ENCODE measurements around the gene SLC5A9.

Gene SLC5A9

DNA sequence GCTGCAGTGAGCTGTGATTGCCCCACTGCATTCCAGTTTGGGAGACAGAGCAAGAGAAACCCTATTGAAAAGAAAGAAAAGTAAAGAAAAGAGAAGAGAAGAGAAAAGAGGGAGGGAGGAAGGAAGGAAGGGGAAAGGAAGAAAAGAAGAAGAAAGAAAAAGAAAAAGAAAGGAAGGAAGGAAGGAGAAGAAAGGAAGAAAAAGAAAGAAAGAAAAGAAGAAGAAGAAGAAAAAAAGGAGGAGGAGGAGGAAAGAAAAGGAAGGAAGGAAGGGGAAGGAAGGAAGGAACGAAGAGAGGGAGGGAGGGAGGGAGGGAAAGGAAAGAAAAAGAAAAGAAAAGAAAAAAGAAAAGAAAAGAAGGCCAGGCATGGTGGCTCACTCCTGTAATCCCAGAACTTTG, 10.2 kb downstream of the SLC5A9 start:
- Mint-ChIP-seq H3K36me3 (ENCODE audit: insufficient read depth) (no peaks in the 10 kb centered on the region), H3K4me1 (no peaks in the 10 kb centered on the region), H3K4me3 (no peak overlapping the region), H3K27me3 (no peaks in the 10 kb centered on the region), H3K9me3 (no peaks in the 10 kb centered on the region), H3K27ac (ENCODE audit: low read depth) (peak overlapping the region; percentile 3)
- ATAC-seq (replicated peaks; ENCODE audit: extremely low read depth, poor library complexity, severe bottlenecking) (no peak), DNase-seq (ENCODE audit: low spot score in 2 of 2) (no peak)

DNA sequence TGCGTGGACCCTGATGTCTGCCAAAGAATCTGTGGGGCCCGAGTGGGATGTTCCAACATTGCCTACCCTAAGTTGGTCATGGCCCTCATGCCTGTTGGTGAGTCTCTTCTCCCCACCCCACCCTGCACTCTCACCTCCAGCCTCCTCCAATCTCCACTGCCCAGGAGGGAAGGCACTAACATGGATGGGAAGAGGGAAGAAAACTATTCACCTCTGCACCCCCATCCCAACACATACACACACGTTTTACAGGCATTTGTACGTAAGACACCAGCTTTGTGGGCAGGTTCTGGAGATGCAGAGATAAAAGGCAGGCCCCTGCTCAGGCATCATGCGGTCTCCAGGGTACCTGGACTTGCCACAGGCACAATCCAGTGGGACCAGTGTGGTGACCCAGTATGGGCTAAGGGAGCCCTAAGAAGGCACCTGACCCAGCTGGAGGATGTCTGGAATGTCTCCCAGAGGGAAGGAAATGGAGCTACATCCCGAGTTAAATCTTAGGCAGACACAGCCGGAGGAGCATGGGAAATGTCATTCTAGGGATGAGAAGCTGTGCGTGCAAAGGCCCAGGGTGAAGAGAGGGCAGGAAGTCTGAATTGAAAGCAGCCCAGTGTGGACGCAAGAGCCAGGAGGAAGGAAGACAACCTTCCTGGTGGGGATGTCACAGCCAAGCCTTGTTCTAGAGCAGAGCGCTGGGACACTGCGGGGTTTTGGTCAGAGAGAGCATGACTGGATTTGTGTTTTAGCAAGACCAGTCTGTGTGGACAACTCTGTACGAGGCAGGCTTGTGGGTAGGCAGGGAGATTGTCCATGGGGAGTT, 11.4 kb downstream of the SLC5A9 start:
- Mint-ChIP-seq H3K36me3 (ENCODE audit: insufficient read depth) (no peaks in the 10 kb centered on the region), H3K4me3 (no peak overlapping the region), H3K27me3 (no peaks in the 10 kb centered on the region), H3K27ac (ENCODE audit: low read depth) (peak overlapping the region; percentile 37), H3K4me1 (no peaks in the 10 kb centered on the region), H3K9me3 (no peaks in the 10 kb centered on the region)
- no peak for ATAC-seq (replicated peaks; ENCODE audit: extremely low read depth, poor library complexity, severe bottlenecking)
- DNase-seq (ENCODE audit: low spot score in 2 of 2) = no peak

DNA sequence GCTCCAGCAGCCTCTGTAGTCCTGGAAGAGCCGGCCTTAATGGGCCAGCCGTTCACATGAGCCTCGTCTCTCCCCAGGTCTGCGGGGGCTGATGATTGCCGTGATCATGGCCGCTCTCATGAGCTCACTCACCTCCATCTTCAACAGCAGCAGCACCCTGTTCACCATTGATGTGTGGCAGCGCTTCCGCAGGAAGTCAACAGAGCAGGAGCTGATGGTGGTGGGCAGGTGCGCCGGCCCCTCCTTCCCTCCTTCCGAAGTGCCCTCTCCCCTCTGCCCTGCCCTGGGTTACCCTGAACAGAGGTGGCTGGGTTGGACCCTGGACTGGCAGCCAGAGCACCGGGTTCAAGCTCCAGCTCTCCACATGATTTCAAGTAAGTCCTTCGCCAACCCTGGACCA, 13.1 kb downstream of the SLC5A9 start:
- H3K27me3 Mint-ChIP-seq = no peaks in the 10 kb centered on the region
- no peak for ATAC-seq (replicated peaks; ENCODE audit: extremely low read depth, poor library complexity, severe bottlenecking)
- no peak for DNase-seq (ENCODE audit: low spot score in 2 of 2)
- no peaks in the 10 kb centered on the region for H3K4me1 Mint-ChIP-seq
- no peak overlapping the region for H3K27ac Mint-ChIP-seq (ENCODE audit: low read depth)
- H3K9me3 Mint-ChIP-seq = no peaks in the 10 kb centered on the region
- H3K4me3 Mint-ChIP-seq = no peak overlapping the region
- H3K36me3 Mint-ChIP-seq (ENCODE audit: insufficient read depth) = no peaks in the 10 kb centered on the region

DNA sequence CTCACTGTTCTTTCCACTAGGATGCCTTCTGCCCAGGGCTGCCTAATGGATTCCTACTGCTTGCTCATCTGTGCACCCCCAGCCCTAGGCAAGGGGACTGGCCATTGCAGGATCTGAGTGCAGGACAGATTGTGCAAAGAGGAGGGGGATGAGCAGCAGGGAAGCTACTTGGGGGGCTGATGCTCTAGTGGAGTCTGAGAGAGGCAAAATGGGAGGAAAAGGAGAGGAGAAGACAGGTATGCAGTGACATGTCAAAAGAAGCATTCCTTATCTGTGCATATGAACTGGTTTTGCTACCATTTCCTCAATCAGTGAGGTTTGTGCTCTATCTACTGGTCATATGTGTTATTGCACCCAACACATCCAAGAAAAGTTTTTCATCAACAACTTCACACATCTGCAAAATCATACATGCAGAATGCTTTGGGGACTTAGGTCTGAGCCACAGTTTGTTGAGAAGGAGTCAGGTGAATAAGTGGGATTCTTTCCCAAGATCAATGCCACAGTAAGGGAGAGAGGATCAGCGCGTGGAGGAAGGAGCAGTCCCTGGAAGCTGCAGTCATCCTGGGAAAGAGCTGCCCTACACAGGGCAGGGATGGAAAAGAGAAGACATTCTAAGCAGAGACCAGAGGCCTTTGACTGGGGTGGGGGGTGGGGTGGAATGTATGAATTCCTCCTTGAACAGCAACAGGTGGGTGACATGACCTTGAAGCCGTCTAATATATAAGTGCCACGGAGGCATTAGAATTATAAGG, 14.4 kb downstream of the SLC5A9 start:
- no peak overlapping the region for H3K4me3 Mint-ChIP-seq
- H3K27me3 Mint-ChIP-seq = no peaks in the 10 kb centered on the region
- DNase-seq (ENCODE audit: low spot score in 2 of 2) = no peak
- no peak for ATAC-seq (replicated peaks; ENCODE audit: extremely low read depth, poor library complexity, severe bottlenecking)
- H3K27ac Mint-ChIP-seq (ENCODE audit: low read depth) = no peak overlapping the region
- no peaks in the 10 kb centered on the region for H3K4me1 Mint-ChIP-seq
- H3K9me3 Mint-ChIP-seq = no peaks in the 10 kb centered on the region
- H3K36me3 Mint-ChIP-seq (ENCODE audit: insufficient read depth) = no peaks in the 10 kb centered on the region

DNA sequence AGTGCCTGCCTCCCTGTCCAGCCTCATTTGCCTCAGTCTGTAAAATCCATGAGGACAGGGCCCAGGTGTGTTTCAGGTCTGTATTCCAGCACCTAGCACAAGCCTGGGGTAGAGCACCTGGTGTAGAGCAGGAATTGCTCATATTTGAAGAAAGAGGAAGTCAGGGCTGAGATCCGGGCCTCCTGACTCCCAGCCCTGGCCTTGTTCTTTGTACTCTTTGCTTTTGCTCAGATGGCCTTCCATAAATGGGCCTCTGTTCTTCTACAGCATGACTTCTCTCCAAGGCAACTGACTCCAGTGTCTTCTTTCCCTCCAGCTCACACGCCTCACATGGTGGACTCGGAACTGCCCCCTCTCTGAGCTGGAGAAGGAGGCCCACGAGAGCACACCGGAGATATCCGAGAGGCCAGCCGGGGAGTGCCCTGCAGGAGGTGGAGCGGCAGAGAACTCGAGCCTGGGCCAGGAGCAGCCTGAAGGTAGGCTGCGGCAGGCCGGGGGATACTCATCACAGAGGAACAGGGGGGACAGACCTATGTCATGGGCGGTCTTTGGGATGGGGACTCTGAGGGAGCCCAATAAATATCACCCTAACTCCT, 19.7 kb downstream of the SLC5A9 start:
- Mint-ChIP-seq H3K27me3 (no peaks in the 10 kb centered on the region), H3K9me3 (no peaks in the 10 kb centered on the region), H3K4me3 (no peak overlapping the region), H3K36me3 (ENCODE audit: insufficient read depth) (no peaks in the 10 kb centered on the region), H3K27ac (ENCODE audit: low read depth) (no peak overlapping the region), H3K4me1 (no peaks in the 10 kb centered on the region)
- ATAC-seq (replicated peaks; ENCODE audit: extremely low read depth, poor library complexity, severe bottlenecking) (no peak), DNase-seq (ENCODE audit: low spot score in 2 of 2) (no peak)

DNA sequence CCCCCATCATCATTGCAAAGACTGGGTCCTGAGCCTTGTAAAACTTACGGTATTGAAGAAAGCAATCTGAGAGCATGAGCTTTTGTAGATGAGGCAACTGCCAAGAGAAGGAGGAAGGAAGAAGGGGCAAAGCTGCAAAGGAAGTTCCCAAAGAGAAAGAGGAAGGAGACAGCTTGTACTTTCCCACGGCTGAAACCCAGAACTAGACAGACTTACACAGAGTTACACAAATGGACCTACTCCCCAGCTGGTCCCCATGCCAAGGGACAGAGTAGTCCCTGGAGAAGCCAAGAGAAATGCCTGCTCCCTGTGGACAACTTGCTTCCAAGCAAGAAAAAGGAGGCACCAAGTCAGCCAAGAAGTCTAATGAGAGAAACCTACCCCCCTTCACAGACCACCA, 22.6 kb downstream of the SLC5A9 start:
- no peak for ATAC-seq (replicated peaks; ENCODE audit: extremely low read depth, poor library complexity, severe bottlenecking)
- Mint-ChIP-seq H3K27ac (ENCODE audit: low read depth) (no peak overlapping the region), H3K4me3 (no peak overlapping the region), H3K4me1 (no peaks in the 10 kb centered on the region), H3K9me3 (no peaks in the 10 kb centered on the region), H3K36me3 (ENCODE audit: insufficient read depth) (no peaks in the 10 kb centered on the region), H3K27me3 (peaks cover 15% of the 10 kb centered on the region)
- DNase-seq (ENCODE audit: low spot score in 2 of 2) = no peak

DNA sequence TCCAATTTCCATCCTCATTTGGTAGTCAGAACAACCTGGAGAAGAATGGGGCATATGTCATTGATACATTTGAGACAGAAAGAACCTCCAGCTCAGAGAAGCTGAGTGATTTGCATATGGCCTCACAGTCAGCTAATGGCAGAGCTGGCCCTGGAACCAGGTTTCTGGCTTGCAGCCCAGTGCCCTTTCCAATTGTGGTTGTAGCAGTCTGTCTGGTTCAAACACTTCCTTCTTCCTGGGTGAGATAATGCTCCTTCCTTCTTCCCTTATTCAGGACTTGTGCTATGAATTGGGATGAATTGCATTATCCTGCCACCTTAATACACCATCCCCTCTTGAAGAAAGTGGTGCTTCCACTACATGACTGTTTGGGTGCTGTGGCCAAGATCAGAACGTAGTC, 24.2 kb downstream of the SLC5A9 start:
- Mint-ChIP-seq H3K4me3 (no peak overlapping the region), H3K27ac (ENCODE audit: low read depth) (no peak overlapping the region)
- ATAC-seq (replicated peaks; ENCODE audit: extremely low read depth, poor library complexity, severe bottlenecking) = no peak

DNA sequence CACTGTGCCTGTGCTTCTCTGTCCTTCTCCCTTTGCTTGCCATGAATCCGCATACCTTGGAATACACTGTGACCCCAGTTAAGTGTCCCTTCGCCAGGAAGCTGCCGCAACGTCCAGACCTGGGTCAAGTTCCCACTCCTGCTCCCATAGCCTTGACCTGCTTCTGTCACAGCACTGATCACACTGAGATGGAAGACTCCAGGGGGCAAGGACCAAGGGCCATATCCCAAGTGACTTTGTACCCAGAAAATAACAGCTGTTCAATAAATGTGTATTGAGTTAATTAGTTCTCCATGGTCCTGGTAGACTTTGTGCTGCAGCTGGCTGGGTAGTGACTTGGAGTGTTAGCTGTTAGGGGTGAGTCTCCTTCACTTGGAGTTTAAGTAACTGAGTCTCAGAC, 25.8 kb downstream of the SLC5A9 start:
- ATAC-seq (replicated peaks; ENCODE audit: extremely low read depth, poor library complexity, severe bottlenecking) (no peak), DNase-seq (ENCODE audit: low spot score in 2 of 2) (no peak)
- Mint-ChIP-seq H3K9me3 (no peaks in the 10 kb centered on the region), H3K27ac (ENCODE audit: low read depth) (no peak overlapping the region), H3K36me3 (ENCODE audit: insufficient read depth) (no peaks in the 10 kb centered on the region), H3K27me3 (peaks cover 19% of the 10 kb centered on the region), H3K4me3 (no peak overlapping the region), H3K4me1 (no peaks in the 10 kb centered on the region)

More for the DNA sequence above, 24.2 kb downstream of the SLC5A9 start:
- Mint-ChIP-seq H3K27me3 (peaks cover 15% of the 10 kb centered on the region), H3K36me3 (ENCODE audit: insufficient read depth) (no peaks in the 10 kb centered on the region), H3K9me3 (no peaks in the 10 kb centered on the region), H3K4me1 (no peaks in the 10 kb centered on the region)
- DNase-seq (ENCODE audit: low spot score in 2 of 2) = no peak

DNA sequence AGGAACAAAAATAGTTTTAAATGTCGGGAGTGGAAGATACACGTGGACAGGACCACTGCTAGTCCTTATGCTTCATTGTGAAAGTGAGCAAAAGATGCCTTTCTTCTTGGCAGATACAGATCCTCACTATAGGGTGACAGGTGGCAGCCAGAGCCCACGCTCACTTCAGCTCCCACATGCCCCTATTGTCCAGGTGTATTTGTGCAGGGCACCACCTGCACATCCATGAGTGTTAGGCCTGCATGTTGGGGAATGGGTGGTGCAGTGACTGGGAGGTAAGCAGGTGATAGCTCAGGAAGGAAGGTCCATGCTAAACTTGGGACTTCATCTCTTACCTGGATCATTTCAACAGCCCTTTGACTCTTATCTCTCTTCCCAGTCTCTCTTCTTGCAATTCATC, 27.4 kb downstream of the SLC5A9 start:
- Mint-ChIP-seq H3K36me3 (ENCODE audit: insufficient read depth) (no peaks in the 10 kb centered on the region), H3K4me3 (no peak overlapping the region), H3K27ac (ENCODE audit: low read depth) (no peak overlapping the region), H3K27me3 (peaks cover 23% of the 10 kb centered on the region), H3K9me3 (no peaks in the 10 kb centered on the region), H3K4me1 (no peaks in the 10 kb centered on the region)
- ATAC-seq (replicated peaks; ENCODE audit: extremely low read depth, poor library complexity, severe bottlenecking) = no peak
- no peak for DNase-seq (ENCODE audit: low spot score in 2 of 2)

DNA sequence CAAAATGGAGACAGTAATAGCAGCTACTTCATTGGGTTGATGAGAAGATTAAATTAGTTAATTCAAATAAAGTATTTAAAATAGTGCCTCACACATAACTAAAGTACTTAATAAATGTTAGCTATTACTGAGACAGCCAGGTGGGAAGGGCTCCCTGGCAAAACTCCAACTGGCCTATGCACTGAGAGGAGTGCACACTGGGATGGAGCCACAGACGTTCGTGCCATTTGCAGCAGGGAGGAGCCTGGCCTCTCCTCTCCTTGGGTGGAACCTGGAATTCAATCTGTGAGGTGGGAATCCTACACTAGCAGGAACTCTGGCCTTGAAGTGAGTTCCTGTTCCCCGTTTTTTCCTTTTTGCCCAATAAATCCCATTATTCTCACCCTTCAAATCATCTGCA, 28.1 kb downstream of the SLC5A9 start:
- H3K36me3 Mint-ChIP-seq (ENCODE audit: insufficient read depth) = no peaks in the 10 kb centered on the region
- no peak overlapping the region for H3K4me3 Mint-ChIP-seq
- peaks cover 29% of the 10 kb centered on the region for H3K27me3 Mint-ChIP-seq
- no peaks in the 10 kb centered on the region for H3K4me1 Mint-ChIP-seq
- ATAC-seq (replicated peaks; ENCODE audit: extremely low read depth, poor library complexity, severe bottlenecking) = no peak
- H3K27ac Mint-ChIP-seq (ENCODE audit: low read depth) = no peak overlapping the region
- DNase-seq (ENCODE audit: low spot score in 2 of 2) = no peak
- no peaks in the 10 kb centered on the region for H3K9me3 Mint-ChIP-seq

DNA sequence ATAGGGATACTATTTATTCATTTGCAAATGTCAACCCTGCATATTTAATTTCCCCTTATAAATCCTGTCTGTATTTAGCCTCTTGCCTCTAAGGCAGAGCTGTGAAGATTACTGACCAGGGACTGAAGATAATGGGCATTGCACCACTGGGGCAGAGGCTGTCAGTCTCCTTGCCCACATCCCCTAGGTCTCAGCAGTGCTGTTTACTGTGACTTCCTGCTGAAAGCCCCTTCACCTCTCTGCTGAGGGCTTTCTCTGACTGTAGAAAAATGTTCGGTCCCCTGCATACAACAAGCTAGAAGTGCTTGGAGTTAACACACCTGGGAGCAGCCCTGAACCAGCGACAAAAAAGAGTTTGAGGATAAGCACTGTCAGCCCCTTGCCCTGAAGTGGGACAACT, 28.8 kb downstream of the SLC5A9 start:
- no peaks in the 10 kb centered on the region for H3K4me1 Mint-ChIP-seq
- ATAC-seq (replicated peaks; ENCODE audit: extremely low read depth, poor library complexity, severe bottlenecking) = no peak
- H3K36me3 Mint-ChIP-seq (ENCODE audit: insufficient read depth) = no peaks in the 10 kb centered on the region
- H3K27ac Mint-ChIP-seq (ENCODE audit: low read depth) = no peak overlapping the region
- no peak overlapping the region for H3K4me3 Mint-ChIP-seq
- no peaks in the 10 kb centered on the region for H3K9me3 Mint-ChIP-seq
- H3K27me3 Mint-ChIP-seq = peaks cover 31% of the 10 kb centered on the region
- no peak for DNase-seq (ENCODE audit: low spot score in 2 of 2)

DNA sequence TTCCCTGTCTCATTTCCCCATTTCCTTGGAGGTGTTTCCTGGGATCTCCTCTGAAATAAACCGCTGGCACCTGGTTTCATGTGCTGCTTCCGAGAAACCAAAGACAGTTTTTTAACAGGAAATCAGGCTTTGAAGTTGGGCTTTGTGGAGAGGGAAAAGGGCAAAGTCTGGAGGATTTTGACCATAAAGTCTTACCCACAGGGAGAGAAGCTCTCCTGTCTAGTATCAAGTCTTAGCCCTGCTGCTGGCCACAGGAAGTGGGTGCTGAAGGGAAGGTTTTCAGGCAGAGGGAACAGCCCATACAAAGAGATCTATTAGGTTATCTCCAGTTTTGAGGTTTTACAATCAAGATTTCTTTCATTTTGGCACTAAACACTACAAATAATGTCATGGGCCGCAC, 29.3 kb downstream of the SLC5A9 start:
- no peak overlapping the region for H3K27ac Mint-ChIP-seq (ENCODE audit: low read depth)
- ATAC-seq (replicated peaks; ENCODE audit: extremely low read depth, poor library complexity, severe bottlenecking) = no peak
- no peaks in the 10 kb centered on the region for H3K36me3 Mint-ChIP-seq (ENCODE audit: insufficient read depth)
- H3K9me3 Mint-ChIP-seq = no peaks in the 10 kb centered on the region
- peaks cover 31% of the 10 kb centered on the region for H3K27me3 Mint-ChIP-seq
- H3K4me1 Mint-ChIP-seq = no peaks in the 10 kb centered on the region
- DNase-seq (ENCODE audit: low spot score in 2 of 2) = no peak
- no peak overlapping the region for H3K4me3 Mint-ChIP-seq

DNA sequence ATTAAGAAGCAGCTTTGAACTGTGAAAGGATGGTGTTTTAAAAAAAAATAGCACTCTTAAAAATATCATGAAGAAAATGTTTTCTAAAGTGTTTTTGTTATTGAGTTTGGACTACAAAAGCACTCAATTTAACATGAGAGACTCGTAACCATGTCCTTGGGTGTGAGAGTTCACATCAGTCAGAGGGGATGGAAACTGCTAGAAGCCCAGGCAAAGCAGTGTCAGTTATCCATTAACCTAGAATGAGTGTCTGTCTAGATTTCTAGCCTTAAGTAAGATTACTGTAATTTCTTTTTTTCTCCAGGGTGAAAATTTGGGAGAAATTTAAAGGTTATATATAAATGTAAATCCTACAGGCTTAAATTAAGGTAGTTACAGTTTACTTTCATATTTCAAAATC, 31.7 kb downstream of the SLC5A9 start:
- ATAC-seq (replicated peaks; ENCODE audit: extremely low read depth, poor library complexity, severe bottlenecking) = no peak
- Mint-ChIP-seq H3K27ac (ENCODE audit: low read depth) (no peak overlapping the region), H3K36me3 (ENCODE audit: insufficient read depth) (no peaks in the 10 kb centered on the region), H3K4me3 (no peak overlapping the region), H3K9me3 (no peaks in the 10 kb centered on the region), H3K27me3 (peaks cover 16% of the 10 kb centered on the region), H3K4me1 (no peaks in the 10 kb centered on the region)
- no peak for DNase-seq (ENCODE audit: low spot score in 2 of 2)
